ENCODE data around the gene LAMB2.

- TF ChIP-seq, protein P1, sequence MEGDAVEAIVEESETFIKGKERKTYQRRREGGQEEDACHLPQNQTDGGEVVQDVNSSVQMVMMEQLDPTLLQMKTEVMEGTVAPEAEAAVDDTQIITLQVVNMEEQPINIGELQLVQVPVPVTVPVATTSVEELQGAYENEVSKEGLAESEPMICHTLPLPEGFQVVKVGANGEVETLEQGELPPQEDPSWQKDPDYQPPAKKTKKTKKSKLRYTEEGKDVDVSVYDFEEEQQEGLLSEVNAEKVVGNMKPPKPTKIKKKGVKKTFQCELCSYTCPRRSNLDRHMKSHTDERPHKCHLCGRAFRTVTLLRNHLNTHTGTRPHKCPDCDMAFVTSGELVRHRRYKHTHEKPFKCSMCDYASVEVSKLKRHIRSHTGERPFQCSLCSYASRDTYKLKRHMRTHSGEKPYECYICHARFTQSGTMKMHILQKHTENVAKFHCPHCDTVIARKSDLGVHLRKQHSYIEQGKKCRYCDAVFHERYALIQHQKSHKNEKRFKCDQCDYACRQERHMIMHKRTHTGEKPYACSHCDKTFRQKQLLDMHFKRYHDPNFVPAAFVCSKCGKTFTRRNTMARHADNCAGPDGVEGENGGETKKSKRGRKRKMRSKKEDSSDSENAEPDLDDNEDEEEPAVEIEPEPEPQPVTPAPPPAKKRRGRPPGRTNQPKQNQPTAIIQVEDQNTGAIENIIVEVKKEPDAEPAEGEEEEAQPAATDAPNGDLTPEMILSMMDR (IDR thresholded peaks at IDR 0.05) = no peak
- TF ChIP-seq POLR2A (IDR thresholded peaks at IDR 0.05) = no peak
Observed at GRCh38 chr3:49166752-49167556, 34.1 kb upstream of the LAMB2 start.

All from Peyer's patch (tissue), 4 donors.